B cell (primary cell): ENCODE data around the gene SLC9C2. TPM values are rescaled to one million over a fixed set of nuclear protein-coding genes. Genes with fewer than 3 reads are reported as not detected.
"Not testable (repeated sequence)": the region's sequence is repeated elsewhere in the genome, so short reads cannot be mapped to it uniquely, and the experiment has no call there.

Experiments used
- ATAC-seq: fragments of 200-7000 bp; cut with Tn5 transposase; one replicate; pipeline ENCODE4 v1.10.0; 2021; ENCODE audit warnings: low read depth, mild to moderate bottlenecking, moderate number of reproducible peaks, moderate library complexity
- CTCF ChIA-PET: fragments of 350-600 bp; sonication (Branson Sonifier 250); formaldehyde crosslinking; loops from one replicate; lab custom pipeline; 2021; ENCODE audit warnings: antibody characterized with exemption, inconsistent platforms; lab: Charles Lee
- POLR2A ChIA-PET: fragments of 350-600 bp; sonication (Branson Sonifier 250); formaldehyde crosslinking; loops from one replicate; lab custom pipeline; 2021; ENCODE audit warnings: antibody characterized with exemption; lab: Charles Lee
- DNase-seq: peaks from one replicate; pipeline ENCODE4 v3.0.0; 2013
- H2AFZ ChIP-seq: 2 replicates; pipeline ENCODE4 v1.6.1; 2012; ENCODE audit warnings: mild to moderate bottlenecking, low read depth, low read length; ENCODE audit not compliant: insufficient read depth, poor library complexity, severe bottlenecking
- H3K27ac ChIP-seq, 2 donors: 1 replicate in 1 of 2; 2 replicates in 1 of 2; pipeline ENCODE4 v1.5.1; 2012 to 2013; ENCODE audit warnings: low read length in 2 of 2, mild to moderate bottlenecking in 2 of 2, moderate library complexity in 1 of 2
- H3K27me3 ChIP-seq, 4 experiments: fragments of 200-600 bp in 1 of 4; sonication (generic) in 1 of 4; replicated peaks in 1 of 4; 1 replicate in 2 of 4; 2 replicates in 2 of 4; pipeline versions ENCODE4 v1.6.1 to v1.7.0; 2013 to 2016; ENCODE audit warnings: low read length in 3 of 4, mild to moderate bottlenecking in 2 of 4, mixed read lengths in 1 of 4, moderate library complexity in 1 of 4; ENCODE audit not compliant: insufficient read depth in 4 of 4, control insufficient read depth in 3 of 4; ENCODE audit errors: control extremely low read depth in 1 of 4
- H3K36me3 ChIP-seq, 2 experiments: replicated peaks in 1 of 2; 1 replicate in 1 of 2; 2 replicates in 1 of 2; pipeline versions ENCODE4 v1.6.1 to v1.7.1; 2013; ENCODE audit warnings: low read length in 1 of 2; ENCODE audit not compliant: insufficient read depth in 2 of 2, control insufficient read depth in 1 of 2; ENCODE audit errors: control extremely low read depth in 1 of 2, extremely low read depth in 1 of 2
- H3K4me1 ChIP-seq, 2 donors: fragments of 200-600 bp in 1 of 2; sonication (generic) in 1 of 2; 1 replicate in 1 of 2; 2 replicates in 1 of 2; pipeline versions ENCODE4 v1.5.1 to v1.6.1; 2013 to 2017; ENCODE audit warnings: low read length in 2 of 2; ENCODE audit not compliant: control insufficient read depth in 2 of 2, insufficient read depth in 2 of 2
- H3K4me2 ChIP-seq: replicated peaks from 2 replicates; pipeline ENCODE3; 2012; ENCODE audit warnings: mild to moderate bottlenecking, low read depth, low read length; ENCODE audit not compliant: poor library complexity, severe bottlenecking
- H3K4me3 ChIP-seq, 5 experiments: fragments of 200-600 bp in 1 of 5; sonication (generic) in 1 of 5; 1 replicate in 3 of 5; 2 replicates in 2 of 5; pipeline versions ENCODE4 v1.5.1 to v1.7.0; 2011 to 2016; ENCODE audit warnings: low read length in 4 of 5, mild to moderate bottlenecking in 4 of 5, low read depth in 2 of 5, control low read depth in 1 of 5, moderate library complexity in 1 of 5; ENCODE audit not compliant: insufficient read depth in 1 of 5; ENCODE audit errors: control extremely low read depth in 1 of 5, extremely low read depth in 1 of 5
- H3K79me2 ChIP-seq: fragments of 200-600 bp; sonication (generic); one replicate; pipeline ENCODE4 v1.6.0; 2016; ENCODE audit warnings: low read length; ENCODE audit not compliant: control insufficient read depth, insufficient read depth
- H3K9ac ChIP-seq: fragments of 200-600 bp; sonication (generic); 2 replicates; pipeline ENCODE4 v1.6.1; 2017; ENCODE audit warnings: mild to moderate bottlenecking, low read length, moderate library complexity
- H3K9me3 ChIP-seq, 3 donors: one replicate each; pipeline versions ENCODE4 v1.6.1 to v1.7.1; 2013; ENCODE audit warnings: low read length in 2 of 3; ENCODE audit not compliant: control insufficient read depth in 2 of 3, insufficient read depth in 1 of 3; ENCODE audit errors: control extremely low read depth in 1 of 3
- H4K20me1 ChIP-seq: 2 replicates; pipeline ENCODE4 v1.6.0; 2012; ENCODE audit warnings: mild to moderate bottlenecking, low read length; ENCODE audit not compliant: insufficient read depth, control insufficient read depth, poor library complexity, severe bottlenecking
- H3K27ac Mint-ChIP-seq: one replicate; pipeline ENCODE4 v1.8.0; 2021; ENCODE audit warnings: mixed read lengths
- H3K27me3 Mint-ChIP-seq: one replicate; pipeline ENCODE4 v1.8.0; 2021; ENCODE audit warnings: mixed read lengths
- H3K4me1 Mint-ChIP-seq: one replicate; pipeline ENCODE4 v1.8.0; 2021; ENCODE audit warnings: mixed read lengths
- H3K4me3 Mint-ChIP-seq: one replicate; pipeline ENCODE4 v1.8.0; 2021; ENCODE audit warnings: mixed read lengths
- H3K9me3 Mint-ChIP-seq: one replicate; pipeline ENCODE4 v1.8.0; 2022; ENCODE audit warnings: mixed read lengths; ENCODE audit not compliant: insufficient read depth
- CTCF ChIP-seq: fragments of 200-600 bp; IDR thresholded peaks from one replicate; pipeline ENCODE4 v1.8.0; 2022; ENCODE audit warnings: antibody characterized with exemption, mild to moderate bottlenecking
- EZH2 ChIP-seq: IDR thresholded peaks from 2 replicates; pipeline ENCODE4 v1.6.1; 2012; ENCODE audit warnings: borderline replicate concordance, low read depth, mild to moderate bottlenecking, moderate library complexity, low read length; ENCODE audit not compliant: insufficient read depth, poor library complexity, severe bottlenecking
- WGBS: methylation state at CpG from one replicate; pipeline ENCODE4 v1.1.5; 2013; ENCODE audit warnings: missing lambda C conversion rate; ENCODE audit not compliant: insufficient coverage; 5-methylcytosine and 5-hydroxymethylcytosine counted together
- intact Hi-C: fragments of 100-400 bp; cut with micrococcal nuclease; formaldehyde crosslinking; loops from one replicate; pipeline ENCODE4 v1.10.0; 2022
- polyA plus RNA-seq: library from polyadenylated mRNA; depleted of rRNA; stranded (reverse); fragments of >200 nt; gene quantifications from 2 replicates; pipeline ENCODE4 v1.2.3, GENCODE V29; 2012
- total RNA-seq, 2 donors: library from RNA; stranded (reverse); fragments of 120-200 nt in 1 of 2; gene quantifications; 1 replicate in 1 of 2; 2 replicates in 1 of 2; pipeline versions ENCODE4 v1.2.3 to v1.2.4, GENCODE V29; 2013 to 2022

SLC9C2 gene
- total and polyA plus RNA-seq, 2 donors (not counting 1 experiment from before 2014, with no cell fraction given): not detected

GRCh38 chr1:173523329-173523728, 79.5 kb downstream of the SLC9C2 start:
- DNase-seq (no peak), ATAC-seq (no peak)
- Histone ChIP-seq H3K4me3 (no peak overlapping the region), H3K9ac (no peak overlapping the region), H3K27ac (no peak overlapping the region), H3K9me3 (peaks cover 0 to 1% (median 0%) of the 10 kb centered on the region in 3 donors), H3K27me3 (no peaks in the 10 kb centered on the region), H4K20me1 (no peaks in the 10 kb centered on the region), H3K36me3 (no peaks in the 10 kb centered on the region), H2AFZ (no peak overlapping the region), H3K4me2 (no peak overlapping the region), H3K4me1 (no peaks in the 10 kb centered on the region), H3K79me2 (no peaks in the 10 kb centered on the region)
- no peaks in the 10 kb centered on the region for H3K27me3 Mint-ChIP-seq
- WGBS: no CpG with 5 or more reads among the region's 3 CpGs
- no peaks in the 10 kb centered on the region for H3K4me1 Mint-ChIP-seq
- H3K9me3 Mint-ChIP-seq: no peaks in the 10 kb centered on the region
- H3K4me3 Mint-ChIP-seq: no peak overlapping the region
- TF ChIP-seq EZH2 (no peak), CTCF (no peak)
- H3K27ac Mint-ChIP-seq: no peak overlapping the region
- intact Hi-C loops: no loop called here
- ChIA-PET POLR2A (interaction anchor here (0.6 kb wide), 1 partner anchor 261 kb away, joined by 3 read pairs; no protein-coding TSS in a partner anchor), CTCF (no interaction called here)

- CTCF ChIA-PET: no interaction called here
- POLR2A ChIA-PET: no interaction called here
- DNase-seq (no peak), ATAC-seq (no peak)
- no peaks in the 10 kb centered on the region for H3K9me3 ChIP-seq
- no peak overlapping the region for H3K27ac Mint-ChIP-seq
- no peaks in the 10 kb centered on the region for H3K4me1 Mint-ChIP-seq
- intact Hi-C loops: no loop called here
- TF ChIP-seq CTCF (no peak), EZH2 (no peak)
- H3K4me1 ChIP-seq: no peaks in the 10 kb centered on the region
- H3K27me3 ChIP-seq: no peaks in the 10 kb centered on the region
- peaks cover 4% of the 10 kb centered on the region for H3K27me3 Mint-ChIP-seq
- H3K79me2 ChIP-seq: no peaks in the 10 kb centered on the region
- H2AFZ ChIP-seq: no peak overlapping the region
- H3K27ac ChIP-seq: no peak overlapping the region
- no peaks in the 10 kb centered on the region for H3K9me3 Mint-ChIP-seq
- H3K4me3 ChIP-seq: no peak overlapping the region
- H3K4me2 ChIP-seq: no peak overlapping the region
- H3K36me3 ChIP-seq: no peaks in the 10 kb centered on the region
- no peak overlapping the region for H3K4me3 Mint-ChIP-seq
- no peaks in the 10 kb centered on the region for H4K20me1 ChIP-seq
- 100% methylated on average over 1 of the region's 2 CpGs for WGBS
- H3K9ac ChIP-seq: no peak overlapping the region
Observed at GRCh38 chr1:173520799-173521198, 82.1 kb downstream of the SLC9C2 start.

- 100% methylated on average over 1 of the region's 1 CpG for WGBS
- H3K4me1 Mint-ChIP-seq, H3K27me3 ChIP-seq, H3K27ac ChIP-seq, H2AFZ ChIP-seq, H3K4me3 Mint-ChIP-seq, H4K20me1 ChIP-seq, H3K4me1 ChIP-seq, POLR2A ChIA-PET, DNase-seq, H3K36me3 ChIP-seq, H3K9ac ChIP-seq, H3K4me3 ChIP-seq, H3K27ac Mint-ChIP-seq, ATAC-seq, H3K9me3 Mint-ChIP-seq, H3K9me3 ChIP-seq, CTCF ChIA-PET, H3K79me2 ChIP-seq, intact Hi-C loops, H3K4me2 ChIP-seq: not testable (repeated sequence)
- H3K27me3 Mint-ChIP-seq: peaks cover 20% of the 10 kb centered on the region
Observed at GRCh38 chr1:173514503-173514902, 88.4 kb downstream of the SLC9C2 start.
